ENCODE measurements around the gene DNASE2.
A peak's percentile ranks its signal among the peaks of the same experiment; 100 is the strongest.

Gene DNASE2

DNA sequence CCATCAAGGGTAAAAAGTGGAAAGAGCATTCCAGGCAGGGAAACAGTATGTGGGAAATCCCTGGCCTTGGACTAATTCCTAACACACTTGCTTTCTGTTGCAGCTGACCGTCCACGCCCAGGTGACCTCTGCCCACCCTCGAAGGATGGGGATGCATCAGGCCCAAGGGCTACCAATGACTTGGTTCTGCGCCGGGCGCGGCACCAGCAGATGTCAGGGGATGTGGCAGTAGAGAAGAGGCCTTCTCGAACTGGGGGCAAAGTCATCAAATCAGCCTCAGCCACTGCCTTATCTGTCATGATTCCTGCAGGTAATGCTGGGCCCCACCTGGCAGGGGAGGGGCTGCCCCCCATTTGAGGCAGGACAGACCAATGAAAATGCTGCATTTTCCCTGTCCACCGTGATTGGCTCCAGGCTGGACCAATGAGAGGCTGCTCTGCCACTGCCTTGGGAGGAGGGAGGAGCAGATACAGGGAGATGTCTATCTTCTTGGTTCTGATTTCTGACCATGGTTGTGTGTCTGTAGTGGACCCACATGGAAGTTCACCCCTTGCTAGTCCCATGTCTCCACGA is 12.6 kb downstream of the DNASE2 start:
- TF ChIP-seq, protein P1, sequence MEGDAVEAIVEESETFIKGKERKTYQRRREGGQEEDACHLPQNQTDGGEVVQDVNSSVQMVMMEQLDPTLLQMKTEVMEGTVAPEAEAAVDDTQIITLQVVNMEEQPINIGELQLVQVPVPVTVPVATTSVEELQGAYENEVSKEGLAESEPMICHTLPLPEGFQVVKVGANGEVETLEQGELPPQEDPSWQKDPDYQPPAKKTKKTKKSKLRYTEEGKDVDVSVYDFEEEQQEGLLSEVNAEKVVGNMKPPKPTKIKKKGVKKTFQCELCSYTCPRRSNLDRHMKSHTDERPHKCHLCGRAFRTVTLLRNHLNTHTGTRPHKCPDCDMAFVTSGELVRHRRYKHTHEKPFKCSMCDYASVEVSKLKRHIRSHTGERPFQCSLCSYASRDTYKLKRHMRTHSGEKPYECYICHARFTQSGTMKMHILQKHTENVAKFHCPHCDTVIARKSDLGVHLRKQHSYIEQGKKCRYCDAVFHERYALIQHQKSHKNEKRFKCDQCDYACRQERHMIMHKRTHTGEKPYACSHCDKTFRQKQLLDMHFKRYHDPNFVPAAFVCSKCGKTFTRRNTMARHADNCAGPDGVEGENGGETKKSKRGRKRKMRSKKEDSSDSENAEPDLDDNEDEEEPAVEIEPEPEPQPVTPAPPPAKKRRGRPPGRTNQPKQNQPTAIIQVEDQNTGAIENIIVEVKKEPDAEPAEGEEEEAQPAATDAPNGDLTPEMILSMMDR (IDR thresholded peaks at IDR 0.05; ENCODE audit: extremely low read depth, insufficient read depth, missing control alignments) = no peak
- peak; percentile 76 for DNase-seq (ENCODE audit: low spot score)
- in situ Hi-C loops (cut with MboI; ENCODE audit: low pct_unique_long_range_greater_than_20kb, low sequenced_read_pairs, unreplicated experiment) = no loop called here

DNA sequence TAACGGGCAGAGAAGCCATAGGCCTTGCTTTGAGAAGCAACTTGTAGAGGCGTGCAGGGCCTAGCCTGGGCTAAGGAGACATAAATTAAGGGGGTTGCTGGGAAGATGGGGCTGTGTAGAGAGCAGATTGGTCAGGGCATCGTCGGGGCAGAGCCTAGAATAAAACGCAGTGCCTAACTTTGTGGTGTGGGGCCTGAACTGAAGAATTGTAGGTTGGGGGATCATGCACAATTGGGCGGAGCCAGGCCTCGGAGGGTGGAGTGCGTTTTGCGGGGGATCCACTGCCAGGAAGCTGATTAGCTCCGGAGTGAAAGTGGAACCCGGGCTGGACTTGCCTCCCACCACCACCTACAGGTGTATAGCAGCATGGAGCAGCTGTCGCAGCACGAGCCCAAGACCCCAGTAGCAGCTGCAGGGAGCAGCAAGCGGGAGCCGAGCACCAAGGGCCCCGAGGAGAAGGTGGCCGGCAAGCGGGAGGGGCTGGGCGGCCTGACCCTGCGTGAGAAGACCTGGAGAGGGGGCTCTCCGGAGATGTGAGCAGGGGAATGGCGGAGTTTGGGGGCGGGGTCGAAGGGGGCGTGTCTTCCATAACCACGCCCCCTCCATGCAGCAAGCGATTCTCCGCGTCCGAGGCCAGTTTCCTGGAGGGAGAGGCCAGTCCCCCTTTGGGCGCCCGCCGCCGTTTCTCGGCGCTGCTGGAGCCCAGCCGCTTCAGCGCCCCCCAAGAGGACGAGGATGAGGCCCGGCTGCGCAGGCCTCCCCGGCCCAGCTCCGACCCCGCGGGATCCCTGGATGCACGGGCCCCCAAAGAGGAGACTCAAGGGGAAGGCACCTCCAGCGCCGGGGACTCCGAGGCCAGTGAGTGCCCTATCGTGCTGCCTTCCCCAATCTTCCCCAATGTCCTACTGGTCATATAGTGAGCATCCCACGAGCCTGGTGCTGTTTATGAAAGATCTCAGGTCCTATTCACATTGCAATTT is 13.8 kb downstream of the DNASE2 start:
- TF ChIP-seq, protein P1 (IDR thresholded peaks at IDR 0.05; ENCODE audit: extremely low read depth, insufficient read depth, missing control alignments) = no peak
- DNase-seq (ENCODE audit: low spot score) = peak; percentile 96
- in situ Hi-C loops (cut with MboI; ENCODE audit: low pct_unique_long_range_greater_than_20kb, low sequenced_read_pairs, unreplicated experiment) = no loop called here

DNA sequence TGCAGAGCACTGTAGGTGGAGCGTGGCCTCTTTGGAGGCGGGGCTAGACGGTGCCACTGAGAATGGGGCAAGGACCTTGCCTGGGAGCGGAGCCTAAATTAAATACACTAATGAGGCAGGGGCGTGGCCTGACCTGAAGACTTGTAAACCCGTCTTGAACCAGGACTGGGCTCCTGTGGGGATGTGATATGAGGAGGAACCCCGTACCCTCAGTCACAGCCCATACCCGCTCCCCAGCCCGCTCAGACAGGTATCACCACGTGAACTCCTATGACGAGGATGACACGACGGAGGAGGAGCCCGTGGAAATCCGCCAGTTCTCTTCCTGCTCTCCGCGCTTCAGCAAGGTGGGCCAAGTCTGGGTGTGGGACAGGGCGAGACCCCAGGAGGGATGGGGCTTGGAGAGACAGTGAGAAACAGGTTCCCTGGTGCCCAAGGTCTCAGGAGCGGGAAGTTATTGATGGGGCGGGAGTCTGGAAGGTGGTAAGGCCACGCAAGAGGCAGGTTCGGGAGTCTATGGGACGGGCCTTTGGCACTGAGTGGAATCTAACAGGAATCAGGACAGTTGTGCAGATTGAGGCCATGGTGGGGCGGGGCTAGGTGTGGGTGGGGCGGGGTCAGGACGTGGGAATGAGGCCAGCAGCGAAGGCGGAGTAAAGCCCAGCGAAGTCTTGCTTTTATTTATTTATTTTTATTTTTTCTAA is 14.7 kb downstream of the DNASE2 start:
- TF ChIP-seq, protein P1 (IDR thresholded peaks at IDR 0.05; ENCODE audit: extremely low read depth, insufficient read depth, missing control alignments) = no peak
- in situ Hi-C loops (cut with MboI; ENCODE audit: low pct_unique_long_range_greater_than_20kb, low sequenced_read_pairs, unreplicated experiment) = no loop called here
- DNase-seq (ENCODE audit: low spot score) = no peak

DNA sequence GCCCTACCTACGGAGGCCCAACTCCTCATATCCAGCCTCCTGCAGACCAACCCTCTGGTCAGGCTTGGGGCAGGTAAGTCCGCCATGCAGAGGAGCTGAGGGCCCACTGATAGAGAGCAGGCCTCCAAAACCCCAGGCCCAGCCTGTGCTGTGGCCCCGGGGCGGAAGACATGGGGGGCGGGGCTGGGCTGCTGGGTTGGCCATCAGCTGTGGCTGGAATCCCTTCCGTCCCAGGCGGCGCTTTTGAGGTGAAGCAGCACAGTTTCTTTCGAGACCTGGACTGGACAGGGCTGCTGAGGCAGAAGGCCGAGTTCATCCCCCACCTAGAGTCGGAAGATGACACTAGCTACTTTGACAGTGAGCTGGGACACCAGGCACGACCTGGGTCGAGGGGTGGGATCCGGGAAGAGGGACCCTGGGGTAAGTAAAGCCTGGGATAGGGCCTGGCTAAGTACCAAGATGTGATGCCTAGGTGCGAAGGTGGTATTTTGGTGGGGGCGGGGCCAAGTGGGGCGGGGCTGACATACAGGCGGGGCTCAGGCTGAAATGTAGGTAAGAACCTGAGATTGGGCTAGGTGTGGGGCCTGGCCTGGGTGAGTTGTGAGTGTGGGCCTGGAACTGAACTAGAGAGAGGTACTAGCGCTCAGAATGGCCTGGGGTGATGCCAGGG is 15.4 kb downstream of the DNASE2 start:
- no peak for DNase-seq (ENCODE audit: low spot score)
- TF ChIP-seq, protein P1 (IDR thresholded peaks at IDR 0.05; ENCODE audit: extremely low read depth, insufficient read depth, missing control alignments) = no peak
- in situ Hi-C loops (cut with MboI; ENCODE audit: low pct_unique_long_range_greater_than_20kb, low sequenced_read_pairs, unreplicated experiment) = no loop called here

DNA sequence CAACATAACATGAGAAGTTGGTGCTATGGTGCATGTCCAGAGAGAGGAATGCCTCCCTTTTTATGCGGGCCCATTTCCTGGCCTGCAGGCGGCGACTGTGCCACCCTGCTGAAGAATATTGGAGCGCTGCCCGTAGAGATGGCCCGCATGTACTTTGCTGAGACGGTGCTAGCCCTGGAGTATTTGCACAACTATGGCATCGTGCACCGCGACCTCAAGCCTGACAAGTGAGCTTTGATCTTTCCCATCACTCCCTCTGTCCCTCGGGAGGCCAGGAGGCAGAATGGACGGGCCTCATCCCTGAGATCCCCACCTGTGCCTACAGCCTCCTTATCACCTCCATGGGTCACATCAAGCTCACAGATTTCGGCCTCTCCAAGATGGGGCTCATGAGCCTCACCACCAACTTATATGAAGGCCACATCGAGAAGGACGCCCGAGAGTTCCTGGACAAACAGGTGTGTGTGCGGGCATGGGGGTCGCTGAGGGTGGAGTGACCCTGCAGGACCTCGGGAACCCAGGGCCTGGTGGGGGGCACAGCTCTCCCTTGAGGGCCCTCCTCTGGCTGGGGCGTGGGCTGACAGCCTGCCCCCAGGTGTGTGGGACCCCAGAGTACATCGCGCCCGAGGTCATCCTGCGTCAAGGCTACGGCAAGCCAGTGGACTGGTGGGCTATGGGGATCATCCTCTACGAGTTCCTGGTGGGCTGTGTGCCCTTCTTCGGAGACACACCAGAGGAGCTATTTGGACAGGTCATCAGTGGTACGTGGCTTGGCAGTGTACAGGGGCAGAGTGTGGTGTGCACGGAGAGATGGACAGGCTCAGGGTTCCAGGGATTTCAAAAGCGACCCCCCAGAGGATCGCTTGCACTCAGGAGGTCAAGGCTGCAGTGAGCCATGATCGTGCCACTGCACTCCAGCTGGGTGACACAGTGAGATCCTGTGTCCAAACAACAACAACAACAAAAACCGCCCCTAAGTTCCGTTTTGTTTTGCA is 16.2 kb downstream of the DNASE2 start:
- TF ChIP-seq, protein P1 (IDR thresholded peaks at IDR 0.05; ENCODE audit: extremely low read depth, insufficient read depth, missing control alignments) = no peak
- in situ Hi-C loops (cut with MboI; ENCODE audit: low pct_unique_long_range_greater_than_20kb, low sequenced_read_pairs, unreplicated experiment) = no loop called here
- DNase-seq (ENCODE audit: low spot score) = no peak
